DOHH2 (cell line): ENCODE data around the gene GPR55.

Source experiments
- H3F3A ChIP-seq: fragments of 200-600 bp; sonication (generic), shearing (Covaris generic); 2 replicates; pipeline ENCODE4 v1.6.0; 2016; ENCODE audit warnings: antibody characterized with exemption, mild to moderate bottlenecking; ENCODE audit not compliant: control insufficient read depth, insufficient read depth
- H3K27ac ChIP-seq: fragments of 200-600 bp; sonication (generic); 2 replicates; pipeline ENCODE4 v1.5.1; 2014; ENCODE audit warnings: low read depth, mild to moderate bottlenecking, low read length, moderate library complexity
- H3K27me3 ChIP-seq: fragments of 200-600 bp; sonication (generic); 2 replicates; pipeline ENCODE4 v1.6.1; 2014; ENCODE audit warnings: mild to moderate bottlenecking, low read length, mixed read lengths; ENCODE audit not compliant: control insufficient read depth
- H3K36me3 ChIP-seq: fragments of 200-600 bp; sonication (generic); 2 replicates; pipeline ENCODE4 v1.6.1; 2014; ENCODE audit warnings: mild to moderate bottlenecking, low read length, moderate library complexity, mixed read lengths; ENCODE audit not compliant: control insufficient read depth
- H3K4me1 ChIP-seq: fragments of 200-600 bp; sonication (generic); 2 replicates; pipeline ENCODE4 v1.6.1; 2014; ENCODE audit warnings: mild to moderate bottlenecking, low read length, mixed read lengths; ENCODE audit not compliant: control insufficient read depth
- H3K4me2 ChIP-seq: fragments of 200-600 bp; sonication (generic); 2 replicates; pipeline ENCODE4 v1.6.0; 2014; ENCODE audit warnings: mild to moderate bottlenecking, low read length, moderate library complexity
- H3K4me3 ChIP-seq: fragments of 200-600 bp; sonication (generic); 2 replicates; pipeline ENCODE4 v1.5.1; 2014; ENCODE audit warnings: mild to moderate bottlenecking, low read length, mixed read lengths
- H3K79me2 ChIP-seq: fragments of 200-600 bp; sonication (generic); 2 replicates; pipeline ENCODE4 v1.6.1; 2014; ENCODE audit warnings: mild to moderate bottlenecking, low read length, mixed read lengths; ENCODE audit not compliant: control insufficient read depth
- H3K9me2 ChIP-seq: fragments of 200-600 bp; sonication (generic); replicated peaks from 2 replicates; pipeline ENCODE4 v1.6.1; 2014; ENCODE audit warnings: mild to moderate bottlenecking, low read length, mixed read lengths; ENCODE audit not compliant: control insufficient read depth
- H3K9me3 ChIP-seq: fragments of 200-600 bp; sonication (generic); 2 replicates; pipeline ENCODE4 v1.6.1; 2014; ENCODE audit warnings: antibody characterized with exemption, low read length, mixed read lengths; ENCODE audit not compliant: control insufficient read depth, insufficient read depth
- H4K20me1 ChIP-seq: fragments of 200-600 bp; sonication (generic); 2 replicates; pipeline ENCODE4 v1.6.0; 2014; ENCODE audit warnings: low read depth, mild to moderate bottlenecking, antibody characterized with exemption, low read length, moderate library complexity; ENCODE audit not compliant: control insufficient read depth, insufficient read depth
- CTCF ChIP-seq: fragments of 200-600 bp; sonication (generic); IDR thresholded peaks from one replicate; pipeline ENCODE4 v1.5.1; 2014; ENCODE audit warnings: antibody characterized with exemption, mild to moderate bottlenecking, low read depth, low read length; ENCODE audit not compliant: poor library complexity, severe bottlenecking
- EZH2phosphoT487 ChIP-seq: fragments of 200-600 bp; sonication (generic); IDR thresholded peaks from 2 replicates; pipeline ENCODE4 v1.6.1; 2017; ENCODE audit warnings: borderline replicate concordance, mild to moderate bottlenecking, antibody characterized with exemption, low read length, moderate library complexity, mixed read lengths

Gene GPR55

GRCh38 chr2:230955163-230955737, 30.2 kb upstream of the GPR55 start:
- H3K4me2 ChIP-seq = no peak overlapping the region

GRCh38 chr2:230954746-230955145, 29.7 kb upstream of the GPR55 start:
- Histone ChIP-seq H3K4me2 (no peak overlapping the region), H4K20me1 (no peaks in the 10 kb centered on the region), H3K27ac (no peak overlapping the region), H3K4me3 (no peak overlapping the region), H3K36me3 (no peaks in the 10 kb centered on the region), H3K27me3 (peaks cover 75% of the 10 kb centered on the region), H3K79me2 (no peaks in the 10 kb centered on the region), H3K4me1 (peaks cover 18% of the 10 kb centered on the region), H3K9me2 (no peaks in the 10 kb centered on the region), H3K9me3 (no peaks in the 10 kb centered on the region), H3F3A (no peaks in the 10 kb centered on the region)
- TF ChIP-seq EZH2phosphoT487 (no peak), CTCF (no peak)

More at GRCh38 chr2:230955163-230955737, 30.2 kb upstream of the GPR55 start:
- H3K27ac ChIP-seq = no peak overlapping the region
- H3K9me3 ChIP-seq = no peaks in the 10 kb centered on the region
- H3K4me1 ChIP-seq = peaks cover 18% of the 10 kb centered on the region
- H3K36me3 ChIP-seq = no peaks in the 10 kb centered on the region
- H3F3A ChIP-seq = no peaks in the 10 kb centered on the region
- no peaks in the 10 kb centered on the region for H4K20me1 ChIP-seq
- H3K9me2 ChIP-seq = no peaks in the 10 kb centered on the region
- H3K4me3 ChIP-seq = no peak overlapping the region
- H3K27me3 ChIP-seq = peaks cover 76% of the 10 kb centered on the region
- H3K79me2 ChIP-seq = no peaks in the 10 kb centered on the region
- TF ChIP-seq EZH2phosphoT487 (no peak), CTCF (no peak)

GRCh38 chr2:230953845-230954244, 28.8 kb upstream of the GPR55 start:
- H3F3A ChIP-seq = no peaks in the 10 kb centered on the region
- no peaks in the 10 kb centered on the region for H3K36me3 ChIP-seq
- no peaks in the 10 kb centered on the region for H4K20me1 ChIP-seq
- TF ChIP-seq EZH2phosphoT487 (no peak), CTCF (no peak)
- H3K79me2 ChIP-seq = no peaks in the 10 kb centered on the region
- no peaks in the 10 kb centered on the region for H3K9me2 ChIP-seq
- H3K4me1 ChIP-seq = peaks cover 18% of the 10 kb centered on the region
- H3K9me3 ChIP-seq = no peaks in the 10 kb centered on the region
- peaks cover 72% of the 10 kb centered on the region for H3K27me3 ChIP-seq
- H3K4me3 ChIP-seq = no peak overlapping the region
- no peak overlapping the region for H3K27ac ChIP-seq
- H3K4me2 ChIP-seq = no peak overlapping the region
